ELR (cell line): ENCODE results near the gene SEC61G.
A peak's percentile ranks its signal among the peaks of the same experiment; 100 is the strongest.

Source experiments
- DNase-seq: peaks from one replicate; pipeline ENCODE4 v3.0.0-alpha.2; 2015; ENCODE audit warnings: low read depth

SEC61G gene

DNA sequence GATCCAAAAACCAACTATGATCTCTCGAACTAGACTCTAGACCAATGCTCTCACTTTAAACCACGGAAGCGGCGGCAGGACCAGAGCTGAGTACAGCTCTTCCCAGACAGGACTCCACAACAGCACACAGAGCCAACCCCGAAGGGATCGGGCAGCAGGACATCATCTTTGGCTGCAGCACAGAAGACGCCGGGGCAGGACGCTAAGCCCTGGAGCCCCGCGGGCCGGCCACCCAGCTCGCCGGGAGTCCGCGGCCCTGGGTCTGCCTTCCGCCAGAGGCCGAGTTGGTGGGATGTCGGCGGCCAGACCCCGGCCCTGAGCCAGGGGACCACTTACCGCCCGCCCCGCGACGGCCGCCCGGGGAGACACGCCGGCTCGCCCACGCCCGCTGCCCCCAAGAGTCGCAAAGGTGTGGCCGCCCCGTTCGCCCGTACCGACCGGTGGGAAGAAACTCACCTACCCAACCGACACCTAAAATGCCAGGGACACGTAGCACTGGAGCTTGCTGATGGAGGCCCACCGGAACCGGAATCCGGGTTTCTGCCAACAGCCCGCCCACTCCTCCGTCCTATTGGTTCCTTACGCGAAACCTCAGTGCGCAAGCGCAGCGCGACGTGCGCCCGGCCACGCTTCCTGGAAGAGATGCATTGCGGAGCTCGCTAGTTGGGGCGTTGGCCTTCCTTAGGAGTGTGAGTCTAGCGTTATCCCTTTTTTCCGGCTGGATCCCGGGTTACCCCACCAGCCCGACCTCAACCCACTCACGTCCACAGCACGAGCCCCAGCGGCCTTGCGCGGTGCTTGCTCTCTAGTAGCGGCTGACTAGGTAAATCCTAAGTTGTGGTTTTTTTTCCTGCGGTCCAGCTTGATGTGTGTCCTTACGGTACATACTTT is at the start of gene SEC61G:
TSS of gene SEC61G (minus strand) at position 510 of the 891 bp plus-strand sequence. CDS start 1,623 bp downstream, outside the sequence.
- DNase-seq, result peak; percentile 98

GRCh38 chr7:54802841-54803240 is 43.8 kb upstream of the SEC61G start:
- DNase-seq, result peak; percentile 65

DNA sequence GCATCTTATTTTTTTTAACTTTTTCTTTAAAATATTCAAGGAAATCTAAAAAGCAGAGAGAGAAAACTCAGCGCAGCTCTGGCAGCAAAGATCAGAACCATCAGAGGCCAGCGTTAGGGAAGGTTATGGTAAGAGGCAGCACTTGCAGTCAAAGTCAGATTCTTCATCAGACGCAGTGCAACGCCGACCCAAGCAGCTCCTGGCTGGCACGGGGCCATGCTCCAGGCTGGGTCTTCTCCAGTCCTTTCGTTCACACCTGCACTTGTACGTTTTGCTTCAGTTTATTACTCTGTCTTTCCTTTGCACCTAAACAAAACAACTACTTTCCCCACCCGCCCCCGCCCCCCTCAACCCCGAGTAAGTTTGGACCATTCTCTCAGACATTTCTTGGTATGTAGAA is 43.1 kb upstream of the SEC61G start:
- DNase-seq, result no peak

DNA sequence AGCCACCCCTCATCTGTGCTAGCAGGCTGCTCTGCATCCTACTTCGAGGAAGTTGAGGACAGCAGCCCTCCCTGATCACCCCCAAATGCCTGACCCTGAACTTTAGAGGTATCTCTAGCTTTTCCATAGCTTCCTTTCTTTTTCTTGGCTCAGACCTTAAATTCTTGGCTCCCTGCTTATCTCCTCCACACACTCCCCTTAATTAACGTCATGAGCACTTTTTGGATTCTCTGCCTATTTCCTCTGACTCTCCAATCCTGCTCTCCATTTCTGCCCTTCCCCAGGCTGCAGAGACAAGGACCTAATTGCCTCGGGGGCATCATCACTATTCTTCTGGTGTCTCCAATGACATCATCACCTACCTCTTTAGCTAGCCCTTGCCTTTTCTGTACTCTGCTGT is 40.8 kb upstream of the SEC61G start:
- no peak for DNase-seq

DNA sequence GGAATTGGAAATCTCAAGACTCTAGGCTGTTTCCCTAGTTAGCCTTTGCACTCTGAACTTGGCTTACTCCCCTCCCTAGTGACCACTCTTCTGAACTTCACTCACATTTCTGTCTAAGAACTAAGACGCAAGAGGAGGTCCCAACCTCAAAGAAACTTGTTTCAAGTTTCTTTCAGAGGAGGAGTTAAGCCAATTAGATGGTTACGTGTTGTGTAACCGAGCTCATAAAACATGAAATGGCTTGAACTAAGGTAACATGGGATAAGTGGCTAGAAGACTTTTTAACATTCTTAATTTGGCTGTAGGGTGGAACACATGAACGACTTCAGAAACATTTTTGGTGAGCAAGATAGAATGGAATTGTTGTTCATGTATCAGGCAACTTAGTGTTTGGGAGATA is 39.5 kb upstream of the SEC61G start:
- no peak for DNase-seq

GRCh38 chr7:54796853-54797252 is 37.8 kb upstream of the SEC61G start:
- DNase-seq, result no peak

- DNase-seq, result no peak
Measured at GRCh38 chr7:54796150-54796549, 37.1 kb upstream of the SEC61G start.

DNA sequence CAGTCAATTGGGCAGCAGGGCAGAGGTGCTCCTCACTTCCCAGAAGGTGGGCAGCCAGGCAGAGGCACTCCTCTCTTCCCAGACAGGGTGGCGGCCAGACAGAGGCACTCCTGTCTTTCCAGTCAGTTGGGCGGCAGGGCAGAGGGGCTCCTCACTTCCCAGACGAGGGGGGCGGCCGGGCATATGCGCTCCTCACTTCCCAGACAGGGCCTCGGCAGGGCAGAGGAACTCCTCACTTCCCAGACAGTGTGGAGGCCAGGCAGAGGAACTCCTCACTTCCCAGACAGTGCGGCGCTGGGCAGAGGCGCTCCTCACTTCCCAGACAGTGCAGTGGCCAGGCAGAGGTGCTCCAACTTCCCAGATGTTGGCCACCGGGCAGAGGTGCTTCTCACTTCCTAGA is 33.4 kb upstream of the SEC61G start:
- DNase-seq, result no peak

DNA sequence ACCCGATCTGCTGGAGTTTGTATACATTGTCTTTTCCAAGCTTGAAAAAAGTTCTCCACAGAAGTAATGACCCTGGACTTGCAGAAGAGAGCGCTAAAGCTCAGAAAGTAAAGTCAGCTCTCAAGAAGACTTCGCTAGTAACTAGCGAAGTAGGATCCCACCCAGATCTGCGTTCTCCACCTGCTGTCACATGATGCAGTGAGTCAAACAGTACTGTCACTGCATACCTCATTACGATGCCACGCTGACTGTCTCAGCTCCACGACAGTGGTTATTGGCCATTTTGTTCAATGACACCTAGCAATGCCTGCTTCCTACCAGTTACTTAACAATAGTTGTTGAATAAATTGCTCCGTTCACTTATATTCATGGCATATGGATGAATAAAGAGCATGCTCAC is 29.7 kb upstream of the SEC61G start:
- DNase-seq, result peak; percentile 95

GRCh38 chr7:54785261-54785660 is 26.2 kb upstream of the SEC61G start:
- peak; percentile 15 for DNase-seq

DNA sequence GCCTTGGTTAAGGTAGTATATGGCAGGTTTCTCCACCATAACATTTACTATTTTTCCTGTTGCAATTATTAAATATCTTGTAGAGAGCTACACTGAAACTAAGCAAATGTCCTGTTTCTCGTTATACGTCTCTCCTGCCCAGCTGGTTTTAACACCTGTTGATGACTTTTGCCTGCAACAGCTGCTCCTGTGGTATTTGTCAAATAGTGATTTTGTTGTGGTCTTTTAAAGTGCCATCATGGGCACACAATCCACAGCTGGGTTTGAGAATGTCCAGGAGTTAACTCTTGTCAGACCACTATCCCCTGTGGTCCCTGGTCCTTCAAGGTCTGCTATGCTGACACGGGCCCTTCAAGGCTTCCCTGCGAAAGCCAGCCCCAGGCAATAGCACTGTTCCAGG is 24.9 kb upstream of the SEC61G start:
- DNase-seq, result no peak

DNA sequence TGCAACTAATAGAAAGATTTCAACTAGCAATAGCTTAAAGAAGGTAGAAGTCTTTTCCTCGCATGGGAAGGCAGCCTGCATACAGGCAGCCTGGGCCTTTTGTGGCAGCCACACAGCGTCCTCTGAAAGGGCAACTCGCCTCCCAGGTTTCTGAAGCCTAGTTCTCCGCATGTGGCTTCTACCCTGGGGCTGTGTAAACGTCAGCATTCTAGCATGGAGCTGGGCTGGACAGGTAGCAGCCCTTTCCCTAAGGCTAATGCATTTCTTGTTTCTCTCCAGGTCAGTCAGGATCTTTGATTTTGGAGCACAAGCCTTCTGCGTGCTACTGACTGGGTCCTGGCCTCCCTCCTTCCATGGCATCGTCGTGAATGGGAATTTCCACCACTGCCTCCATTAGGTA is 23.8 kb upstream of the SEC61G start:
- no peak for DNase-seq

GRCh38 chr7:54782314-54782713 is 23.3 kb upstream of the SEC61G start:
- no peak for DNase-seq

DNA sequence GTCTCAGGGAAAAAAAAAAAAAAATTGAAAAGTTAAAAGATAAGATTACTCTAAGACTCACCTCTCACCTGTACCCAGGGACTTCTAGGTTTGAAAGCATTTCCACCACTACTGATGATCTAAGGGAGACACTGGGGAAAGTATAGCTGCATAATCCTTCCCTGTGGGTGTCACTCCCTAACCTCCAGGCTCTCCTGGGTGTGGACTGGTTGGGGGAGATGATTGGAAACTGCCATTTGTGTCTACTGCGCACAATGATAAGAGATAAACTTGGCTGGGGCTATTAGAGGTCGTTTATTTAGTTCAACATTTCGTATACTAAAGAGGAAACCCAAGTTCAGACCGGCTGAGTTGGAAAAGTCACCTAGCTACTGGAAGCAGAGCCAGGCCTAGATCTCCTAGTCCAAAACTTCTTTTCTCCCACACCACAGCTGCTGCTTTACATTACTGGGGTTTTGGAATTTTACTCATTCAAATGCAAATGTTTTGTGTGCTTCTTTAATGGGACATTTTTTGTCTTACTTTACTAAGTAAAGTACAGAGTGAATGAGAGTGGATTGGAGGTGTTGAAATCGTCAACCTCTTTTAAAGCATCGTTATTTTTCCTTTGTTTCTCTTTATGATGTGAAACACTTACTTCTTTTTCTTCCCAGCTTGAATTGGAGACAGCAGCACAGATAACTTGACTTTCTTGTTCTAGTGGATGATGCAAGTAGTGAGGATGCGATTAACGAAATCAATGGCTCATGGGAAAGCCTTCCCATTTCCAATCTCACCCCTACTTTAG is 22.3 kb upstream of the SEC61G start:
- no peak for DNase-seq

DNA sequence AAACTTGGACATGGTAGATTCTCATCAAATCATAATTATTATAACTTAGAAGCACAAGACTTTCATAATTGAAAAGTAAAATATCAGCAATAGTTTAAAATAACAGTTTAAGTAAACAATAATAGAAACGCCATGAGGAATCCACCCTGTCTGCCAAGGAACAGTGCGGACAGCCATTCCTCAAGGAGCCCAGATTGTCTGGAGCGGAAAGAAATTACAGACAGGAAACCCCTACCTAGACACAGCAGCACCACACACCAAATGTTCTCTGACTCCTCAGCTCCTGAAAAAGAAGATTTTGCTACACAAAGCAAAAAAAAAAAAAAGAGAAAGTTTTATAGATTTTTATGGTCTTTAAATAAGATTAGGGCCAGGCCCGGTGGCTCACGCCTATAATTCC is 21.5 kb upstream of the SEC61G start:
- no peak for DNase-seq

GRCh38 chr7:54778696-54779540 is 19.9 kb upstream of the SEC61G start:
- DNase-seq, result peak; percentile 53

GRCh38 chr7:54778166-54778565 is 19.2 kb upstream of the SEC61G start:
- DNase-seq, result no peak

DNA sequence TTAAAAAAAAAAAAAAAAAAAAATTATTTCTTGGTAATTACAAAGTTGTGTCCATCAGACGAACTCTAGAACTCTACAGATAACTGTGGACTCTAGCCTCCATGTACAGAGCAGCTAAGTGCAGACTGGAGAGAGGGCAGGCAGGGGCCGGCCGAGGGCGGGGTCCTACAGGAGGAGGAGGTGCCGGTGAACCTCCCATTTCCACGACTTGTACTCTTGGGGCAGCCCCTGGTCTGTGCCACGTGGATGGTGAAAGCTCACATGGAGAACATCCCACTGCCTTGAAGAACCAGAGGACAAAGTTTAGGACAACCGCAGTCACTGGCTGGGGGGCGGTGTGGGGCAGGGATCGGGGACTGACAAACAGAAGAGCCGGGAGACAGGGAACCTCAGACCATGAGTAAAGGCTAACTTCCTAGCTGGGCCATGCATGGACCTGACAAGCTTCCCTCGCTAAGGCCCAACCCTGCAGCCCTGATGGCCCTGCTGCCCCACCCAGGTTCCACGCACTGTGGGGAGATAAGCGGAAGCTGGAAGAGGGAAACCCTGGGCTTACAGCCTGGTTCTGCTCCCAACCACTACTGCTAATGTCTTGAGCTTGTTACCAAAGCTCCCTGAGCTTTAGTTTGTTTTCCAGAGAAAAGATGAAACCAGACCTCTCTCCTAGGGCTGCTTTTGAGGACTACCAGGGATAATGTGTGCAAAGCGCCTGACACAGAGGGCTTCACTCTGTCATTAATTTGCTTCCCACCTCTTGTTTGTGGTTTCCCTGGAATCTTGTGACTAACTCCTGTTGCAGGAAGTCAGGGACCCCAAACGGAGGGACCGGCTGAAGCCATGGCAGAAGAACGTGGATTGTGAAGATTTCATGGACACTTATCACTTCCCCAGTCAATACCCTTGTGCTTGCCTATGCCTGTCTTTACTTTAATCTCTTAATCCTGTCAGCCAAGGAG is 16.1 kb upstream of the SEC61G start:
- DNase-seq, result no peak

GRCh38 chr7:54773472-54774399 is 14.7 kb upstream of the SEC61G start:
- peak; percentile 89 for DNase-seq

- peak; percentile 59 for DNase-seq
Measured at GRCh38 chr7:54769203-54769602, 10.2 kb upstream of the SEC61G start.
